ENCODE measurements around the gene RANBP10.

- TF ChIP-seq, protein P1, sequence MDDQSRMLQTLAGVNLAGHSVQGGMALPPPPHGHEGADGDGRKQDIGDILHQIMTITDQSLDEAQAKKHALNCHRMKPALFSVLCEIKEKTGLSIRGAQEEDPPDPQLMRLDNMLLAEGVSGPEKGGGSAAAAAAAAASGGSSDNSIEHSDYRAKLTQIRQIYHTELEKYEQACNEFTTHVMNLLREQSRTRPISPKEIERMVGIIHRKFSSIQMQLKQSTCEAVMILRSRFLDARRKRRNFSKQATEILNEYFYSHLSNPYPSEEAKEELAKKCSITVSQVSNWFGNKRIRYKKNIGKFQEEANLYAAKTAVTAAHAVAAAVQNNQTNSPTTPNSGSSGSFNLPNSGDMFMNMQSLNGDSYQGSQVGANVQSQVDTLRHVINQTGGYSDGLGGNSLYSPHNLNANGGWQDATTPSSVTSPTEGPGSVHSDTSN (IDR thresholded peaks at IDR 0.05), result no peak
- TF ChIP-seq EP300 (IDR thresholded peaks at IDR 0.05) (no peak), HEYL (CRISPR knock-in tag; IDR thresholded peaks at IDR 0.05) (no peak), MAX (IDR thresholded peaks at IDR 0.05) (no peak), HMGXB4 (CRISPR knock-in tag; IDR thresholded peaks at IDR 0.05; ENCODE audit: borderline replicate concordance) (no peak), MAFK (IDR thresholded peaks at IDR 0.05; ENCODE audit: partially characterized antibody) (no peak), ZC3H11A (IDR thresholded peaks at IDR 0.05) (no peak), POLR2A (IDR thresholded peaks at IDR 0.05; ENCODE audit: low read length) (no peak)
- TF ChIP-seq, protein P2, sequence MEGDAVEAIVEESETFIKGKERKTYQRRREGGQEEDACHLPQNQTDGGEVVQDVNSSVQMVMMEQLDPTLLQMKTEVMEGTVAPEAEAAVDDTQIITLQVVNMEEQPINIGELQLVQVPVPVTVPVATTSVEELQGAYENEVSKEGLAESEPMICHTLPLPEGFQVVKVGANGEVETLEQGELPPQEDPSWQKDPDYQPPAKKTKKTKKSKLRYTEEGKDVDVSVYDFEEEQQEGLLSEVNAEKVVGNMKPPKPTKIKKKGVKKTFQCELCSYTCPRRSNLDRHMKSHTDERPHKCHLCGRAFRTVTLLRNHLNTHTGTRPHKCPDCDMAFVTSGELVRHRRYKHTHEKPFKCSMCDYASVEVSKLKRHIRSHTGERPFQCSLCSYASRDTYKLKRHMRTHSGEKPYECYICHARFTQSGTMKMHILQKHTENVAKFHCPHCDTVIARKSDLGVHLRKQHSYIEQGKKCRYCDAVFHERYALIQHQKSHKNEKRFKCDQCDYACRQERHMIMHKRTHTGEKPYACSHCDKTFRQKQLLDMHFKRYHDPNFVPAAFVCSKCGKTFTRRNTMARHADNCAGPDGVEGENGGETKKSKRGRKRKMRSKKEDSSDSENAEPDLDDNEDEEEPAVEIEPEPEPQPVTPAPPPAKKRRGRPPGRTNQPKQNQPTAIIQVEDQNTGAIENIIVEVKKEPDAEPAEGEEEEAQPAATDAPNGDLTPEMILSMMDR (IDR thresholded peaks at IDR 0.05), result no peak
- TF ChIP-seq, protein P3, sequence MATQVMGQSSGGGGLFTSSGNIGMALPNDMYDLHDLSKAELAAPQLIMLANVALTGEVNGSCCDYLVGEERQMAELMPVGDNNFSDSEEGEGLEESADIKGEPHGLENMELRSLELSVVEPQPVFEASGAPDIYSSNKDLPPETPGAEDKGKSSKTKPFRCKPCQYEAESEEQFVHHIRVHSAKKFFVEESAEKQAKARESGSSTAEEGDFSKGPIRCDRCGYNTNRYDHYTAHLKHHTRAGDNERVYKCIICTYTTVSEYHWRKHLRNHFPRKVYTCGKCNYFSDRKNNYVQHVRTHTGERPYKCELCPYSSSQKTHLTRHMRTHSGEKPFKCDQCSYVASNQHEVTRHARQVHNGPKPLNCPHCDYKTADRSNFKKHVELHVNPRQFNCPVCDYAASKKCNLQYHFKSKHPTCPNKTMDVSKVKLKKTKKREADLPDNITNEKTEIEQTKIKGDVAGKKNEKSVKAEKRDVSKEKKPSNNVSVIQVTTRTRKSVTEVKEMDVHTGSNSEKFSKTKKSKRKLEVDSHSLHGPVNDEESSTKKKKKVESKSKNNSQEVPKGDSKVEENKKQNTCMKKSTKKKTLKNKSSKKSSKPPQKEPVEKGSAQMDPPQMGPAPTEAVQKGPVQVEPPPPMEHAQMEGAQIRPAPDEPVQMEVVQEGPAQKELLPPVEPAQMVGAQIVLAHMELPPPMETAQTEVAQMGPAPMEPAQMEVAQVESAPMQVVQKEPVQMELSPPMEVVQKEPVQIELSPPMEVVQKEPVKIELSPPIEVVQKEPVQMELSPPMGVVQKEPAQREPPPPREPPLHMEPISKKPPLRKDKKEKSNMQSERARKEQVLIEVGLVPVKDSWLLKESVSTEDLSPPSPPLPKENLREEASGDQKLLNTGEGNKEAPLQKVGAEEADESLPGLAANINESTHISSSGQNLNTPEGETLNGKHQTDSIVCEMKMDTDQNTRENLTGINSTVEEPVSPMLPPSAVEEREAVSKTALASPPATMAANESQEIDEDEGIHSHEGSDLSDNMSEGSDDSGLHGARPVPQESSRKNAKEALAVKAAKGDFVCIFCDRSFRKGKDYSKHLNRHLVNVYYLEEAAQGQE (IDR thresholded peaks at IDR 0.05), result no peak
These were observed 108.8 kb downstream of the RANBP10 start for GRCh38 chr16:67697422-67698185.

Data from A549 (cell line).